ENCODE results near the gene SMIM33. TPM values are rescaled to one million over a fixed set of nuclear protein-coding genes. Genes with fewer than 3 reads are reported as not detected.
A peak's percentile ranks its signal among the peaks of the same experiment; 100 is the strongest.
"Not testable (repeated sequence)": the region's sequence is repeated elsewhere in the genome, so short reads cannot be mapped to it uniquely, and the experiment has no call there.

SMIM33 gene
- total RNA-seq, 1 donor from 2014 or later: not detected

GRCh38 chr5:139482050-139482889 lies 11.5 kb downstream of the SMIM33 start, which contains the start of gene STING1:
Gene STING1 (minus strand): TSS chr5:139482758. CDS start chr5:139481704, 1,054 bp downstream.
- peak; percentile 87 to 90 for ATAC-seq
- Histone ChIP-seq H3K4me3 (peak within 1 kb of the TSS; percentile 76), H3K9me3 (no peaks in the 10 kb centered on the region), H3K27me3 (ENCODE audit: low read depth) (no peaks in the 10 kb centered on the region), H3K27ac (peak within 1 kb of the TSS; percentile 99), H3K36me3 (peaks cover 36% of the 10 kb centered on the region), H3K4me1 (peaks cover 50% of the 10 kb centered on the region)
- DNase-seq: peak; percentile 91
- TF ChIP-seq CTCF (IDR thresholded peaks at IDR 0.05): no peak
- intact Hi-C loops (cut with DNase I): no loop called here

GRCh38 chr5:139482890-139483208 lies 12.0 kb downstream of the SMIM33 start:
- Histone ChIP-seq H3K27ac (peak overlapping the region; percentile 99), H3K4me1 (peaks cover 50% of the 10 kb centered on the region), H3K4me3 (peak overlapping the region; percentile 76), H3K36me3 (peaks cover 30% of the 10 kb centered on the region)
- ATAC-seq; H3K27me3 ChIP-seq (ENCODE audit: low read depth); H3K9me3 ChIP-seq; DNase-seq; intact Hi-C loops (cut with DNase I): not testable (repeated sequence)

GRCh38 chr5:139486201-139486600 lies 15.4 kb downstream of the SMIM33 start:
- no peaks in the 10 kb centered on the region for H3K9me3 ChIP-seq
- H3K27me3 ChIP-seq (ENCODE audit: low read depth): no peaks in the 10 kb centered on the region
- no peak overlapping the region for H3K27ac ChIP-seq
- intact Hi-C loops (cut with DNase I): no loop called here
- no peaks in the 10 kb centered on the region for H3K36me3 ChIP-seq
- no peak for DNase-seq
- no peak for TF ChIP-seq CTCF (IDR thresholded peaks at IDR 0.05)
- H3K4me1 ChIP-seq: peaks cover 33% of the 10 kb centered on the region
- ATAC-seq: no peak
- no peak overlapping the region for H3K4me3 ChIP-seq

GRCh38 chr5:139488260-139488659 lies 17.5 kb downstream of the SMIM33 start:
- peak overlapping the region; percentile 74 for H3K27ac ChIP-seq
- H3K9me3 ChIP-seq: no peaks in the 10 kb centered on the region
- peak; percentile 72 for DNase-seq
- no peaks in the 10 kb centered on the region for H3K36me3 ChIP-seq
- peak; percentile 52 to 75 for ATAC-seq
- no peaks in the 10 kb centered on the region for H3K27me3 ChIP-seq (ENCODE audit: low read depth)
- intact Hi-C loops (cut with DNase I): no loop called here
- H3K4me1 ChIP-seq: peaks cover 26% of the 10 kb centered on the region
- TF ChIP-seq CTCF (IDR thresholded peaks at IDR 0.05): no peak
- no peak overlapping the region for H3K4me3 ChIP-seq

- peak; percentile 68 to 69 for ATAC-seq
- no peak for TF ChIP-seq CTCF (IDR thresholded peaks at IDR 0.05)
- H3K27me3 ChIP-seq (ENCODE audit: low read depth): no peaks in the 10 kb centered on the region
- peaks cover 36% of the 10 kb centered on the region for H3K4me1 ChIP-seq
- no peak for DNase-seq
- H3K27ac ChIP-seq: peak overlapping the region; percentile 52
- intact Hi-C loops (cut with DNase I): no loop called here
- H3K9me3 ChIP-seq: no peaks in the 10 kb centered on the region
- H3K36me3 ChIP-seq: no peaks in the 10 kb centered on the region
- H3K4me3 ChIP-seq: no peak overlapping the region
These were observed 21.9 kb downstream of the SMIM33 start for GRCh38 chr5:139492700-139493192.

- Histone ChIP-seq H3K4me3 (no peak overlapping the region), H3K27me3 (ENCODE audit: low read depth) (no peaks in the 10 kb centered on the region), H3K36me3 (no peaks in the 10 kb centered on the region), H3K9me3 (no peaks in the 10 kb centered on the region), H3K4me1 (peaks cover 27% of the 10 kb centered on the region), H3K27ac (no peak overlapping the region)
- TF ChIP-seq CTCF (IDR thresholded peaks at IDR 0.05): no peak
- intact Hi-C loops (cut with DNase I): no loop called here
- no peak for ATAC-seq
- no peak for DNase-seq
These were observed 23.5 kb downstream of the SMIM33 start for GRCh38 chr5:139494256-139494655.
